DND-41 (cell line): ENCODE data around the gene ADAM10.

Source experiments
- CTCF ChIP-seq: IDR thresholded peaks from 2 replicates; pipeline ENCODE4 v1.5.1; 2012; ENCODE audit warnings: borderline replicate concordance, low read length, moderate library complexity, mild to moderate bottlenecking; ENCODE audit not compliant: poor library complexity, severe bottlenecking; ENCODE audit errors: extremely low read depth
- EZH2 ChIP-seq: IDR thresholded peaks from 3 replicates; pipeline ENCODE4 v1.6.1; 2012; ENCODE audit warnings: borderline replicate concordance, low read depth, mild to moderate bottlenecking, moderate library complexity, low read length, inconsistent platforms; ENCODE audit not compliant: severe bottlenecking

- no peak for TF ChIP-seq EZH2
- no peak for TF ChIP-seq CTCF
These were observed 107.8 kb downstream of the ADAM10 start for GRCh38 chr15:58641660-58642059.
